Nephron progenitor cell (in vitro differentiated cells): ENCODE measurements around the gene REXO1.
A peak's percentile ranks its signal among the peaks of the same experiment; 100 is the strongest.

Experiments
- DNase-seq: peaks from one replicate; pipeline ENCODE4 v3.0.0; 2021
- H3K27ac Mint-ChIP-seq: 2 replicates; pipeline ENCODE4 v1.8.0; 2021; ENCODE audit warnings: mild to moderate bottlenecking, moderate library complexity, mixed read lengths
- H3K27me3 Mint-ChIP-seq: 2 replicates; pipeline ENCODE4 v1.8.0; 2021; ENCODE audit warnings: mild to moderate bottlenecking, low read depth, mixed read lengths; ENCODE audit not compliant: poor library complexity
- H3K36me3 Mint-ChIP-seq: 2 replicates; pipeline ENCODE4 v1.8.0; 2021; ENCODE audit warnings: low read depth, mixed read lengths
- H3K4me1 Mint-ChIP-seq: 2 replicates; pipeline ENCODE4 v1.8.0; 2021; ENCODE audit warnings: mixed read lengths
- H3K4me3 Mint-ChIP-seq: 2 replicates; pipeline ENCODE4 v1.8.0; 2021; ENCODE audit warnings: mild to moderate bottlenecking, moderate library complexity, mixed read lengths
- H3K9me3 Mint-ChIP-seq: 2 replicates; pipeline ENCODE4 v1.8.0; 2021; ENCODE audit warnings: mild to moderate bottlenecking, moderate library complexity, mixed read lengths
- TF ChIP-seq, protein P1 (sequence below): fragments of 200-600 bp; sonication (generic); IDR thresholded peaks from 2 replicates; pipeline ENCODE4 v1.5.0; 2021; ENCODE audit warnings: antibody characterized with exemption

Gene REXO1

DNA sequence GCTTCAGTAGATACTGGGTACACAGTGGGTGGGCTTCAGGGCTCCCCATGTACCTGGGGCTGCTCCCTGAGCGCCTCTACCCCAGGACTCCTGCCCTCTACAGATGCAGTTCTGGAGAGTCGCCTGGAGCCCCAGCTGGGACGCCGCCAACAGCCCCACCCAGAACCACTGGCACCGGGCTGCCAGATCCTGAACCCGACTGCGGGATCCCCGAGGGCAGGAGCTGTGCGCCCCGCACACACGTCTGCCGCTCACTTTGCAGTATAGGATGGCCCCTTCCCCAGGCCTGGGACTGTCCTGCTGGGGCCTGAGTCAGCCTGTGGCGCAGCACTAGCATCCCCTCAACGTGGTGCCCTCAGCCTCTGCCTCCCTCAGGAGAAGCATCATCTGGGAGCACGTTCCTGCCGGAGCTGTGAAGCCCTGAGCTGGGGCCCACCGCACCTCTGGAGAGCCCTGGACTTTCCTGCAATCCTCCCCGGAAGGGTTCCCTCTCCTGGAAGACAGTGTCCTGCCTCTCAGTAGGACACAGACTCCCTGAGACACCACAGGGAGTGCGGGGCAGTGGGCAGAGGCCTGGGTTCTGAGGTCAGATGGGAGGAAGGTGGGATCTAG, 3.7 kb downstream of the REXO1 start:
- H3K27me3 Mint-ChIP-seq: no peaks in the 10 kb centered on the region
- DNase-seq: no peak
- H3K27ac Mint-ChIP-seq: peak overlapping the region; percentile 42
- H3K9me3 Mint-ChIP-seq: no peaks in the 10 kb centered on the region
- H3K36me3 Mint-ChIP-seq: no peaks in the 10 kb centered on the region
- peaks cover 60% of the 10 kb centered on the region for H3K4me1 Mint-ChIP-seq
- no peak overlapping the region for H3K4me3 Mint-ChIP-seq
- TF ChIP-seq, protein P1, sequence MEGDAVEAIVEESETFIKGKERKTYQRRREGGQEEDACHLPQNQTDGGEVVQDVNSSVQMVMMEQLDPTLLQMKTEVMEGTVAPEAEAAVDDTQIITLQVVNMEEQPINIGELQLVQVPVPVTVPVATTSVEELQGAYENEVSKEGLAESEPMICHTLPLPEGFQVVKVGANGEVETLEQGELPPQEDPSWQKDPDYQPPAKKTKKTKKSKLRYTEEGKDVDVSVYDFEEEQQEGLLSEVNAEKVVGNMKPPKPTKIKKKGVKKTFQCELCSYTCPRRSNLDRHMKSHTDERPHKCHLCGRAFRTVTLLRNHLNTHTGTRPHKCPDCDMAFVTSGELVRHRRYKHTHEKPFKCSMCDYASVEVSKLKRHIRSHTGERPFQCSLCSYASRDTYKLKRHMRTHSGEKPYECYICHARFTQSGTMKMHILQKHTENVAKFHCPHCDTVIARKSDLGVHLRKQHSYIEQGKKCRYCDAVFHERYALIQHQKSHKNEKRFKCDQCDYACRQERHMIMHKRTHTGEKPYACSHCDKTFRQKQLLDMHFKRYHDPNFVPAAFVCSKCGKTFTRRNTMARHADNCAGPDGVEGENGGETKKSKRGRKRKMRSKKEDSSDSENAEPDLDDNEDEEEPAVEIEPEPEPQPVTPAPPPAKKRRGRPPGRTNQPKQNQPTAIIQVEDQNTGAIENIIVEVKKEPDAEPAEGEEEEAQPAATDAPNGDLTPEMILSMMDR: no peak

DNA sequence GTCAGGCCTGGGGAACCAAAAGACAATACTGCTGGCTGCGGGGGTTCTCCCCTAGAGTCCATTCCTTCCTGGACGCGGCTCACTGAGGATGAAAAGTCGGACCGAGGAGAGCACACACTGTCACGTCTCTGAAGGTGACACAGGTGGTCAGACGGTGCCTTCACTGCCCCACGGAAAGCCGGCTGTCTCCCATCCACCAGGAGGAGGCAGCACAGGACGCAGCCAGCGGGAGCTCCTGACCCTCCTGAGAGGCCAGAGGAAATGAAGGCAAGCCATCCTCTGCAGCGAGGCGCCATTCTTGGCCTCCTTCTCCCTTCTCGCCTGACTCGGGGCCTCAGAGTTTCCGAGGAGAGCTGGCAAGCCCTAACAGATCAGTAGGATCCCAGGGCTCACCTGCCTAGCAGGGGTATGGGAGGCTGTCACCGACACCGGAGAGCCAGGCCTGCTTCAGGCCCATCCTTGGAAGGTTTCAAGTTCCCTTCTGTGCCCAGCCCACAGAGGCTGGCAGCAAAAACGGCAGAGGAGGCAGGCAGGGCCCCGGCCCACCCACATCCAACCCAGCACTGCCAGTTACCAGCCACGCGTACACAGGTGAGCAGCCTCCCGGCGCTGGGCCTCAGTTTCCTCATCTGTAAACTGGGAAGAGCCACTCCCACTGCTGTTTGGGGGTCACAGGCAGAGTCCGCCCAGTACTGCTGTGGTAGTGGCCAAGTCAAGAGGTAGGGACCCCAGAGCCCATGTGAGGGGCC, 4.5 kb downstream of the REXO1 start:
- H3K4me1 Mint-ChIP-seq: peaks cover 62% of the 10 kb centered on the region
- H3K4me3 Mint-ChIP-seq: no peak overlapping the region
- H3K36me3 Mint-ChIP-seq: no peaks in the 10 kb centered on the region
- H3K9me3 Mint-ChIP-seq: no peaks in the 10 kb centered on the region
- no peak overlapping the region for H3K27ac Mint-ChIP-seq
- no peaks in the 10 kb centered on the region for H3K27me3 Mint-ChIP-seq
- TF ChIP-seq, protein P1: peak; percentile 10
- DNase-seq: no peak

DNA sequence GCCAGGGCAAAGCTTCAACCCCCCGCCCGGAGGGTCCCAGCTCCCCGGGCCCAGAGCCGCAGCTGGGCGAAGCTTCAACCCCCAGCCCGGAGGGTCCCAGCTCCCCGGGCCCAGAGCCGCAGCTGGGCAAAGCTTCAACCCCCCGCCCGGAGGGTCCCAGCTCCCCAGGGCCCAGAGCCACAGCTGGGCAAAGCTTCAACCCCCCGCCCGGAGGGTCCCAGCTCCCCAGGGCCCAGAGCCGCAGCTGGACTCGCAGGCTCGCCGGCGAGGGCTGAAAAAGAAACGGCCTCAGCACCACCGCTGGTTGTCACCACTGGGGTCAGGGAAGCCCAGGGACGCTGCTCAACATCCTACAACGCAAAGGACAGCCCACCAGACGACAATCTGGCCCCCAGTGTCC, 5.2 kb downstream of the REXO1 start:
- H3K27ac Mint-ChIP-seq: no peak overlapping the region
- no peak for DNase-seq
- H3K27me3 Mint-ChIP-seq: no peaks in the 10 kb centered on the region
- H3K4me3 Mint-ChIP-seq: no peak overlapping the region
- H3K36me3 Mint-ChIP-seq: no peaks in the 10 kb centered on the region
- no peaks in the 10 kb centered on the region for H3K9me3 Mint-ChIP-seq
- TF ChIP-seq, protein P1: no peak
- H3K4me1 Mint-ChIP-seq: peaks cover 62% of the 10 kb centered on the region

DNA sequence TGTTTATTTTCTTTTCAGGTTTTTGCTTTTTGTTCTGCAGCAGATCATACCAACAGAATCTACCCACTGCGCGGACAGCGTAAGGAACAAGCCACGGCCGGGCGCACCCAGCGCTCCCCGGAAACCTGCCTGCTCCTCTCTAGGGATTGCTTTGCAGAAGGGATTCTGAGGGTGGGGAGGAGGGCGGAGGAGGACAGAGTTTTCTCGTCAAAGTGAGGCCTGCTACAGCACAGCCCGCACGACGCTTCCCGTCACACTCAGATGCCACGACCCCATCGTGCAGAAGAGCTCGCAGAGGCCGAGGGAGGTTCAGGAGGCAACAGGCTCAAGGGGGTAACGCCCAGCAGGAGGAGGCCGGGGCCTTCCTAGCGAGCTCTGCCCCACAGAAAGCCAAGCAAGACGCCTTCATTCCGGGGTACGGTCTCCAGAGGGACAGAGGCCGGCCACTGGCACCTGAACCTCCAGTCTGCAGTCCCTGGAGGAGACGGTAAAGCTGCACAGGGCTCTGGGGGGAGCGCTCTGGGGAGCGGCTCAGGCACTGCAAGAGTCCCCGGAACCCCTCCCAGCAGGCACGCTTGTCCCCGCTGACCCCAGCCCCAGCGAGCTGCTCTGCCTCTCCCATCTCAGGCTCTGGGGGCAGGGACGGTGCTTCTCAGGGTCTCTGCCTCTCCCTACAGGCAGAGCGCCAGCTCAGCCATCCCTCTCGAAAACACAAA, 6.9 kb downstream of the REXO1 start:
- Mint-ChIP-seq H3K4me3 (peak overlapping the region; percentile 36), H3K27me3 (no peaks in the 10 kb centered on the region), H3K4me1 (peaks cover 53% of the 10 kb centered on the region), H3K9me3 (no peaks in the 10 kb centered on the region), H3K27ac (peak overlapping the region; percentile 95), H3K36me3 (no peaks in the 10 kb centered on the region)
- TF ChIP-seq, protein P1: no peak
- DNase-seq: no peak

DNA sequence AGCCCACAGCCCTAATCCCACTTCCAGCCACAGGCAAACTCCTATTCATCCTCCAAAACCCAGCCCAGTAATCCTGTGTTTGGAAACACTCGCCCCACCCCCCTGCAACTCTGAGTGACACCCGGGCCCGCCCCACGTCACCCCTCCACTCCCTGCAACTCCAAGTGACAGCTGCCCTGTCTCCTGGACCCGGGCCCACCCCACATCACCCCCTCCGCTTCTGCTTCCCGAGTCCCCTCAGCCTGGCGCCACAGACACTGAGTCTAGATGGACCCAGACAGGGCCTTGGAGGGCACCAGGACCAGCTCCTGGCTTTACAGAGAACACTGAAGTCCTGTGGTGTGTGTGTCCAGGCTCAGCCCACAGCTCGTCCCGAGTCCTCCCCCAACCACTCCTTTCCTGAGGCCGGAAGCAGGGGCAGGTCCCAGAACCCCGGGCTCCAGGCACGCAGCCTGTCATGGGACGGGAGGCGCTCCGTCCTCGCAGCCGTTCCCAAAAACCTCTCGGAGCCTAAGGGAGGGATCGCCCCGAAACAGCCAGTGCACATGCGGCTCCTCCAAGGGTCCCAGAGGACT, 7.7 kb downstream of the REXO1 start:
- no peaks in the 10 kb centered on the region for H3K9me3 Mint-ChIP-seq
- H3K4me3 Mint-ChIP-seq: peak overlapping the region; percentile 36
- H3K27me3 Mint-ChIP-seq: no peaks in the 10 kb centered on the region
- peaks cover 47% of the 10 kb centered on the region for H3K4me1 Mint-ChIP-seq
- DNase-seq: no peak
- peak overlapping the region; percentile 95 for H3K27ac Mint-ChIP-seq
- TF ChIP-seq, protein P1: no peak
- H3K36me3 Mint-ChIP-seq: no peaks in the 10 kb centered on the region
